Measurements from ENCODE around the gene CD151.

Gene CD151

DNA sequence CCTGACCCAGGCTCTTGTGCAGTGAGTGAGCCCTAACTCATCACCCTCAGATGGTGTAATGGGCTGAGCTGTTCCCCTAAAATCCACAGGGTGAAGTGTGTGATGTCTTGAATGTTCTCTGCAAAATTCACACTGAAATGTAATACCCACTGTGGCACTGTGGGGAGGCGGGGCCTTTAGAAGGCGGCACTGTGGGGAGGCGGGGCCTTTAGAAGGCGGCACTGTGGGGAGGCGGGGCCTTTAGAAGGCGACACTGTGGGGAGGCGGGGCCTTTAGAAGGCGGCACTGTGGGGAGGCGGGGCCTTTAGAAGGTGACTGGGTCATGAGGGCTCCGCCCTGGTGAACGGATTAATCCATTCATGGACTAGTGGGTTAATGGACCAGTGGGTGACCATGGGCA is 44.8 kb downstream of the CD151 start:
- Histone ChIP-seq H3K4me3 (ENCODE audit: low read length) (no peak overlapping the region), H3K27me3 (ENCODE audit: insufficient read depth, low read length, poor library complexity) (no peaks in the 10 kb centered on the region), H3K4ac (ENCODE audit: low read depth, low read length) (no peak overlapping the region), H4K8ac (ENCODE audit: low read depth, low read length) (no peak overlapping the region), H3K9ac (ENCODE audit: low read length) (no peak overlapping the region), H3K79me1 (ENCODE audit: low read length) (no peaks in the 10 kb centered on the region), H2AK5ac (ENCODE audit: low read length) (no peak overlapping the region), H3K18ac (ENCODE audit: low read length) (no peak overlapping the region), H2BK15ac (replicated peaks; ENCODE audit: low read depth) (no peak overlapping the region), H3K36me3 (ENCODE audit: control insufficient read depth, insufficient read depth, low read length) (peaks cover 6% of the 10 kb centered on the region), H3K79me2 (ENCODE audit: control insufficient read depth, insufficient read depth, low read length) (no peaks in the 10 kb centered on the region), H3K4me1 (ENCODE audit: control insufficient read depth, low read depth, low read length) (no peaks in the 10 kb centered on the region), H3K4me2 (ENCODE audit: low read length) (no peak overlapping the region), H2BK120ac (ENCODE audit: low read depth, low read length) (no peak overlapping the region), H3K56ac (ENCODE audit: low read length) (no peak overlapping the region), H3K27ac (ENCODE audit: low read depth, low read length) (no peak overlapping the region), H3K23ac (ENCODE audit: low read length) (no peak overlapping the region), H2BK5ac (ENCODE audit: low read length) (no peak overlapping the region), H4K5ac (ENCODE audit: low read length) (no peak overlapping the region)
- peak; percentile 75 for DNase-seq
- no CpG with 5 or more reads among the region's 11 CpGs for WGBS (ENCODE audit: extremely low coverage, insufficient coverage, low lambda C conversion rate)

DNA sequence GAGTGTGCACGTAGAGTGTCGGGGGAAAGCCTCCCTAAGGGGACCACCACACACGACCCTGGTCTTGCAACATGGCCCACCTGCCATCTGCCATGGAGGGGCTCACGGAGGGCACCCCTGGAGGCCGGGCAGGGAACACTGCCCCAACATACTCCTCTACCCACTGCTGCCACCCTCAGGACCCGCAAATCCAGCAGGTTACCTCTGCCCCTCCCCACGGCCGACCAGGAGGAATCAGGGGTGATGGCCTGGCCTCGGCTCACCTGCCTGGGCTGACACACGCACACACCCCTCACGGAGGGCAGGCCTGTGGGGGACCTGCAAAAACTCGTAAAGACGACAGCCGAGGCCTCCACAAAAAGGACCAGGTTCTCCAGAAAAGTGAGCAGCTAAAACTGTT is 47.7 kb downstream of the CD151 start:
- Histone ChIP-seq H3K79me1 (ENCODE audit: low read length) (no peaks in the 10 kb centered on the region), H3K4ac (ENCODE audit: low read depth, low read length) (no peak overlapping the region), H3K27me3 (ENCODE audit: insufficient read depth, low read length, poor library complexity) (no peaks in the 10 kb centered on the region), H3K4me1 (ENCODE audit: control insufficient read depth, low read depth, low read length) (no peaks in the 10 kb centered on the region), H3K4me3 (ENCODE audit: low read length) (no peak overlapping the region), H2AK5ac (ENCODE audit: low read length) (no peak overlapping the region), H4K8ac (ENCODE audit: low read depth, low read length) (no peak overlapping the region), H3K23ac (ENCODE audit: low read length) (no peak overlapping the region), H3K36me3 (ENCODE audit: control insufficient read depth, insufficient read depth, low read length) (peaks cover 6% of the 10 kb centered on the region), H3K79me2 (ENCODE audit: control insufficient read depth, insufficient read depth, low read length) (no peaks in the 10 kb centered on the region), H2BK120ac (ENCODE audit: low read depth, low read length) (no peak overlapping the region), H2BK15ac (replicated peaks; ENCODE audit: low read depth) (no peak overlapping the region), H3K18ac (ENCODE audit: low read length) (no peak overlapping the region), H2BK5ac (ENCODE audit: low read length) (no peak overlapping the region), H3K27ac (ENCODE audit: low read depth, low read length) (no peak overlapping the region), H3K9ac (ENCODE audit: low read length) (no peak overlapping the region), H3K56ac (ENCODE audit: low read length) (no peak overlapping the region), H3K4me2 (ENCODE audit: low read length) (no peak overlapping the region), H4K5ac (ENCODE audit: low read length) (no peak overlapping the region)
- WGBS (ENCODE audit: extremely low coverage, insufficient coverage, low lambda C conversion rate) = no CpG with 5 or more reads among the region's 14 CpGs
- no peak for DNase-seq

DNA sequence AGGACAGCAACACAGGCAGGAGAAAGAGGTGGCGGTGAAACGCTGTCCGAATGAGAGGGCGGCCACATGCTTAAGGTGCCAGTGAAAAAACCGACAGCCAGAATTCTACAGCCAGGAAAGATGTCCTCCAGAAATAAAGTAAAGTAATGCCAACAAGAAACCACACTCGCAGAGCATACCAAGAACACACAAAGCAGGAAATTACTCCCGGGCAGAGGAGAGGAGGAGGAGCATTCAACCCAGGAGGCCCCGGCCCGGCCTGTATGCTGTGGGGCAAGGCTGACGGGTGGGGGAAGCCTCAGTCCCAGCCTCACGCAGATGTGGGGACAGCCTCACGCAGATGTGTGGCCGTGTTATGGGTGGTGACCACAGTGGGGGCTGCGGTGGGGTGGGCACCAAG is 49.8 kb downstream of the CD151 start:
- Histone ChIP-seq H3K36me3 (ENCODE audit: control insufficient read depth, insufficient read depth, low read length) (peaks cover 6% of the 10 kb centered on the region), H3K79me2 (ENCODE audit: control insufficient read depth, insufficient read depth, low read length) (no peaks in the 10 kb centered on the region), H3K9ac (ENCODE audit: low read length) (no peak overlapping the region), H2AK5ac (ENCODE audit: low read length) (no peak overlapping the region), H3K4me2 (ENCODE audit: low read length) (no peak overlapping the region), H3K4me1 (ENCODE audit: control insufficient read depth, low read depth, low read length) (no peaks in the 10 kb centered on the region), H3K79me1 (ENCODE audit: low read length) (no peaks in the 10 kb centered on the region), H2BK15ac (replicated peaks; ENCODE audit: low read depth) (no peak overlapping the region), H3K27ac (ENCODE audit: low read depth, low read length) (no peak overlapping the region), H3K4ac (ENCODE audit: low read depth, low read length) (no peak overlapping the region), H3K23ac (ENCODE audit: low read length) (no peak overlapping the region), H4K8ac (ENCODE audit: low read depth, low read length) (no peak overlapping the region), H3K4me3 (ENCODE audit: low read length) (no peak overlapping the region), H3K27me3 (ENCODE audit: insufficient read depth, low read length, poor library complexity) (no peaks in the 10 kb centered on the region), H3K18ac (ENCODE audit: low read length) (no peak overlapping the region), H2BK120ac (ENCODE audit: low read depth, low read length) (no peak overlapping the region), H2BK5ac (ENCODE audit: low read length) (no peak overlapping the region), H3K56ac (ENCODE audit: low read length) (no peak overlapping the region), H4K5ac (ENCODE audit: low read length) (no peak overlapping the region)
- DNase-seq = no peak
- no CpG with 5 or more reads among the region's 14 CpGs for WGBS (ENCODE audit: extremely low coverage, insufficient coverage, low lambda C conversion rate)

- Histone ChIP-seq H4K8ac (ENCODE audit: low read depth, low read length) (no peak overlapping the region), H2BK15ac (replicated peaks; ENCODE audit: low read depth) (no peak overlapping the region), H3K27me3 (ENCODE audit: insufficient read depth, low read length, poor library complexity) (no peaks in the 10 kb centered on the region), H4K5ac (ENCODE audit: low read length) (no peak overlapping the region), H3K18ac (ENCODE audit: low read length) (no peak overlapping the region), H3K79me1 (ENCODE audit: low read length) (no peaks in the 10 kb centered on the region), H3K4me2 (ENCODE audit: low read length) (no peak overlapping the region), H3K23ac (ENCODE audit: low read length) (no peak overlapping the region), H3K79me2 (ENCODE audit: control insufficient read depth, insufficient read depth, low read length) (no peaks in the 10 kb centered on the region), H3K36me3 (ENCODE audit: control insufficient read depth, insufficient read depth, low read length) (peaks cover 8% of the 10 kb centered on the region), H2BK120ac (ENCODE audit: low read depth, low read length) (no peak overlapping the region), H2BK5ac (ENCODE audit: low read length) (no peak overlapping the region), H3K4me1 (ENCODE audit: control insufficient read depth, low read depth, low read length) (no peaks in the 10 kb centered on the region), H3K4me3 (ENCODE audit: low read length) (no peak overlapping the region), H3K9ac (ENCODE audit: low read length) (no peak overlapping the region), H3K4ac (ENCODE audit: low read depth, low read length) (no peak overlapping the region), H2AK5ac (ENCODE audit: low read length) (no peak overlapping the region), H3K27ac (ENCODE audit: low read depth, low read length) (no peak overlapping the region), H3K56ac (ENCODE audit: low read length) (no peak overlapping the region)
- no CpG with 5 or more reads among the region's 10 CpGs for WGBS (ENCODE audit: extremely low coverage, insufficient coverage, low lambda C conversion rate)
- DNase-seq = no peak
These were observed 50.8 kb downstream of the CD151 start for GRCh38 chr11:883527-883926.

DNA sequence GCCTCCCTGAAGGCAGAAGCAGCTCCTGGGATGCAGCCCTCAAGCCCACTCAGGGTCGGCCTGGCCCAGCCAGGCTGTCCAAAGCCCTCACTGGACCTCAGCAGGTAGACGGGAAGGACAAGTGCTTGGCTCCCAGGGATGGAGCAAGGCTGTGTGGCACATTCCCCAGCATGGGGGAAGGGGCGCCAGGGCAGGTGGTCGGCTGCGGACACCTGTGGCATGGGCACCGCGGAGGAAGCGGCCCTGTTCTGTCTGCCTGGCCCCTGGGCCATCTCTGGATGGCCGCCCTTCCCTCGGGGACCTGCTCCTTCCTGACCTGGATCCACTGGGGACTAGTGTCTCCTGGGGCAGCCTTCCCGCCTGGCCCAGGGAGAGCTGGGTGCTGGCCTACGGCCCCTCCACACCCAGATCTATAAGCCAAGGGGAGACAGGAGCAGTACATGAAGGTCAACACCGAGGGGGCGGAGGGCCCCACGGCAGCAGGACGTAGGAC is 51.9 kb downstream of the CD151 start:
- H2BK15ac ChIP-seq (replicated peaks; ENCODE audit: low read depth) = no peak overlapping the region
- no peak overlapping the region for H3K4me3 ChIP-seq (ENCODE audit: low read length)
- H3K18ac ChIP-seq (ENCODE audit: low read length) = no peak overlapping the region
- H4K8ac ChIP-seq (ENCODE audit: low read depth, low read length) = no peak overlapping the region
- H3K4ac ChIP-seq (ENCODE audit: low read depth, low read length) = no peak overlapping the region
- no peak overlapping the region for H2AK5ac ChIP-seq (ENCODE audit: low read length)
- H3K36me3 ChIP-seq (ENCODE audit: control insufficient read depth, insufficient read depth, low read length) = peaks cover 4% of the 10 kb centered on the region
- H3K4me1 ChIP-seq (ENCODE audit: control insufficient read depth, low read depth, low read length) = no peaks in the 10 kb centered on the region
- no peak overlapping the region for H4K5ac ChIP-seq (ENCODE audit: low read length)
- no peak overlapping the region for H2BK5ac ChIP-seq (ENCODE audit: low read length)
- no peak overlapping the region for H3K4me2 ChIP-seq (ENCODE audit: low read length)
- no peak overlapping the region for H3K9ac ChIP-seq (ENCODE audit: low read length)
- H3K27ac ChIP-seq (ENCODE audit: low read depth, low read length) = no peak overlapping the region
- no peaks in the 10 kb centered on the region for H3K27me3 ChIP-seq (ENCODE audit: insufficient read depth, low read length, poor library complexity)
- H2BK120ac ChIP-seq (ENCODE audit: low read depth, low read length) = no peak overlapping the region
- WGBS (ENCODE audit: extremely low coverage, insufficient coverage, low lambda C conversion rate) = no CpG with 5 or more reads among the region's 16 CpGs
- no peaks in the 10 kb centered on the region for H3K79me1 ChIP-seq (ENCODE audit: low read length)
- no peak overlapping the region for H3K56ac ChIP-seq (ENCODE audit: low read length)
- H3K23ac ChIP-seq (ENCODE audit: low read length) = no peak overlapping the region
- H3K79me2 ChIP-seq (ENCODE audit: control insufficient read depth, insufficient read depth, low read length) = no peaks in the 10 kb centered on the region
- no peak for DNase-seq

DNA sequence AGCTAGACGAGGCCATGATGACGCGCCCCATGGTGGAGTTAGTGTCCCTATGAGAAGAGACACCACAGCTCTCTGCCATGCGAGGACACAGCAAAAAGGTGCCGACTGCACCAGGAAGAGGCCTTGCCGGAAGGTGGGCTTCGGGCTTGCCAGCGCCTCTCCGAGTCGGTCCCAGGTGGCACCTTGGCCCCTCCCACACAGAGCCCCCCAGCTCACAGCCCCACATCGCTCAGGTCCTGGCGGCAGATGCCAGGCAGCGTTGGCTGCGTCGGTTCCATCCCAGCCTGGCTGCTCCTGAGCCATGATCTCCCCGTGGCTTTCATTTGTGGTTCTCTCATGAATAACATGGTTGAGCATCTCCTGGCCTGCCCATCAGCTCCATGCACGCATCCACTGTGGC is 53.8 kb downstream of the CD151 start:
- WGBS (ENCODE audit: extremely low coverage, insufficient coverage, low lambda C conversion rate) = no CpG with 5 or more reads among the region's 17 CpGs

More for the DNA sequence above, 53.8 kb downstream of the CD151 start:
- H2BK5ac ChIP-seq (ENCODE audit: low read length) = no peak overlapping the region
- no peak overlapping the region for H2BK15ac ChIP-seq (replicated peaks; ENCODE audit: low read depth)
- peaks cover 2% of the 10 kb centered on the region for H3K36me3 ChIP-seq (ENCODE audit: control insufficient read depth, insufficient read depth, low read length)
- no peak overlapping the region for H3K4me3 ChIP-seq (ENCODE audit: low read length)
- no peak overlapping the region for H3K23ac ChIP-seq (ENCODE audit: low read length)
- H3K9ac ChIP-seq (ENCODE audit: low read length) = no peak overlapping the region
- no peak overlapping the region for H3K27ac ChIP-seq (ENCODE audit: low read depth, low read length)
- H3K27me3 ChIP-seq (ENCODE audit: insufficient read depth, low read length, poor library complexity) = no peaks in the 10 kb centered on the region
- H3K4me1 ChIP-seq (ENCODE audit: control insufficient read depth, low read depth, low read length) = no peaks in the 10 kb centered on the region
- H2AK5ac ChIP-seq (ENCODE audit: low read length) = no peak overlapping the region
- no peak overlapping the region for H4K8ac ChIP-seq (ENCODE audit: low read depth, low read length)
- H3K56ac ChIP-seq (ENCODE audit: low read length) = no peak overlapping the region
- H3K4ac ChIP-seq (ENCODE audit: low read depth, low read length) = no peak overlapping the region
- no peaks in the 10 kb centered on the region for H3K79me2 ChIP-seq (ENCODE audit: control insufficient read depth, insufficient read depth, low read length)
- no peak overlapping the region for H3K18ac ChIP-seq (ENCODE audit: low read length)
- no peak overlapping the region for H3K4me2 ChIP-seq (ENCODE audit: low read length)
- no peak for DNase-seq
- no peaks in the 10 kb centered on the region for H3K79me1 ChIP-seq (ENCODE audit: low read length)
- no peak overlapping the region for H2BK120ac ChIP-seq (ENCODE audit: low read depth, low read length)
- no peak overlapping the region for H4K5ac ChIP-seq (ENCODE audit: low read length)

All from mesendoderm (in vitro differentiated cells).